CD8-positive, alpha-beta memory T cell (primary cell): Measurements from ENCODE around the gene RFPL3. TPM values are rescaled to one million over a fixed set of nuclear protein-coding genes. Genes with fewer than 3 reads are reported as not detected.

Experiments
- CTCF ChIA-PET: fragments of 350-600 bp; sonication (Branson Sonifier 250); formaldehyde crosslinking; loops from one replicate; lab custom pipeline; 2021; ENCODE audit warnings: antibody characterized with exemption; lab: Charles Lee
- POLR2A ChIA-PET: fragments of 350-600 bp; sonication (Branson Sonifier 250); formaldehyde crosslinking; loops from one replicate; lab custom pipeline; 2021; ENCODE audit warnings: antibody characterized with exemption; lab: Charles Lee
- DNase-seq, 5 donors: peaks; one replicate each; pipeline versions ENCODE4 v3.0.0 to v3.0.0-alpha.2; 2020 to 2022; ENCODE audit warnings: mixed read lengths in 1 of 5
- H3K27ac ChIP-seq: one replicate; pipeline ENCODE4 v1.7.0; 2013; ENCODE audit warnings: low read depth, mild to moderate bottlenecking, low read length, moderate library complexity
- H3K27me3 ChIP-seq: 2 replicates; pipeline ENCODE4 v1.7.0; 2013; ENCODE audit warnings: low read length, mild to moderate bottlenecking; ENCODE audit not compliant: insufficient read depth, poor library complexity, severe bottlenecking
- H3K36me3 ChIP-seq: 2 replicates; pipeline ENCODE4 v1.7.0; 2013; ENCODE audit warnings: mild to moderate bottlenecking, low read length, moderate library complexity; ENCODE audit not compliant: insufficient read depth
- H3K4me1 ChIP-seq: 2 replicates; pipeline ENCODE4 v1.7.0; 2013; ENCODE audit warnings: mild to moderate bottlenecking, low read length, moderate library complexity; ENCODE audit not compliant: insufficient read depth
- H3K4me3 ChIP-seq: 2 replicates; pipeline ENCODE4 v1.7.0; 2013; ENCODE audit warnings: mild to moderate bottlenecking, low read length
- H3K9me3 ChIP-seq: 2 replicates; pipeline ENCODE4 v1.7.0; 2013; ENCODE audit warnings: mild to moderate bottlenecking, low read length
- H3K27ac Mint-ChIP-seq, 8 donors: one replicate each; pipeline ENCODE4 v1.8.0; 2020 to 2021; ENCODE audit warnings: mixed read lengths in 8 of 8, mild to moderate bottlenecking in 6 of 8, inconsistent platforms in 3 of 8, moderate library complexity in 3 of 8
- H3K27me3 Mint-ChIP-seq, 2 donors: one replicate each; pipeline ENCODE4 v1.8.0; 2020 to 2021; ENCODE audit warnings: mixed read lengths in 2 of 2, mild to moderate bottlenecking in 1 of 2, moderate library complexity in 1 of 2
- H3K36me3 Mint-ChIP-seq, 3 donors: one replicate each; pipeline ENCODE4 v1.8.0; 2020 to 2021; ENCODE audit warnings: mixed read lengths in 3 of 3, inconsistent platforms in 1 of 3, mild to moderate bottlenecking in 1 of 3
- H3K4me1 Mint-ChIP-seq, 3 donors: one replicate each; pipeline ENCODE4 v1.8.0; 2020 to 2021; ENCODE audit warnings: mixed read lengths in 3 of 3, inconsistent platforms in 1 of 3, mild to moderate bottlenecking in 1 of 3
- H3K4me3 Mint-ChIP-seq, 7 donors: one replicate each; pipeline ENCODE4 v1.8.0; 2020 to 2021; ENCODE audit warnings: mixed read lengths in 7 of 7, mild to moderate bottlenecking in 6 of 7, moderate library complexity in 4 of 7, inconsistent platforms in 2 of 7
- H3K9me3 Mint-ChIP-seq, 5 donors: one replicate each; pipeline ENCODE4 v1.8.0; 2020 to 2022; ENCODE audit warnings: mixed read lengths in 5 of 5, mild to moderate bottlenecking in 3 of 5, moderate library complexity in 2 of 5, inconsistent platforms in 1 of 5
- polyA plus RNA-seq: library from polyadenylated mRNA; unstranded; fragments of 300-500 nt; fragmentation: Illumina TruSeq; gene quantifications from one replicate; pipeline ENCODE4 v1.2.3, GENCODE V29; 2021
- total RNA-seq, 2 experiments: library from RNA; stranded (reverse); gene quantifications; one replicate each; pipeline ENCODE4 v1.2.3, GENCODE V29; 2021

RFPL3 gene
- total and polyA plus RNA-seq, 3 experiments from 2014 or later, result not detected

DNA sequence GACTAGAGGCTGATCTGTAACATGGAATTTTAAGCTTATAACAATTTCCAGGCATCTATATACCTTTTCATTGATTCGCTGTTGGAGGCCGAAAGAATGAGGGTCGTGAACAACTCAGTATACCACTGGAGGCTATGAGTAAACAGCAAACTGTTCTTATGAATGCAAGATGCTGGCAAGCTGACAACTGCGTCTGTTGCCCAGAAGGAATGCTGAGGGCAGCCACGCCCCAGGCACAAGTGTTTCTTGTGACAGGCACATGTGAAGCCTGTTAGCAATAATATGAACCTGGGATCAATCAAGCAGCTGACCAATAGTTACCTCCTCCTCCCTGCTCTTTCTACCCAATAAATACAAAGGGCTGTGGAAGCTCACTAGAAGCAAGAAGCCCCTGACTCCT is 39.1 kb downstream of the RFPL3 start:
- Histone ChIP-seq H3K9me3 (no peaks in the 10 kb centered on the region), H3K36me3 (peaks cover 65% of the 10 kb centered on the region), H3K4me3 (no peak overlapping the region), H3K27me3 (no peaks in the 10 kb centered on the region), H3K4me1 (no peaks in the 10 kb centered on the region), H3K27ac (no peak overlapping the region)
- CTCF ChIA-PET, result no interaction called here
- POLR2A ChIA-PET, result no interaction called here
- Mint-ChIP-seq H3K27me3 (no peaks in the 10 kb centered on the region), H3K9me3 (no peaks in the 10 kb centered on the region), H3K36me3 (peaks cover 8 to 96% (median 38%) of the 10 kb centered on the region in 3 donors), H3K27ac (peak overlapping the region in 1 of 8 donors; percentile 13), H3K4me3 (no peak overlapping the region), H3K4me1 (no peaks in the 10 kb centered on the region)
- DNase-seq, result no peak

- H3K4me1 Mint-ChIP-seq, result no peaks in the 10 kb centered on the region
- POLR2A ChIA-PET, result no interaction called here
- H3K9me3 ChIP-seq, result no peaks in the 10 kb centered on the region
- no peaks in the 10 kb centered on the region for H3K4me1 ChIP-seq
- H3K27me3 ChIP-seq, result no peaks in the 10 kb centered on the region
- peaks cover 48% of the 10 kb centered on the region for H3K36me3 ChIP-seq
- DNase-seq, result no peak
- peaks cover 0 to 90% (median 21%) of the 10 kb centered on the region in 3 donors for H3K36me3 Mint-ChIP-seq
- H3K27ac ChIP-seq, result no peak overlapping the region
- CTCF ChIA-PET, result no interaction called here
- no peak overlapping the region for H3K4me3 Mint-ChIP-seq
- peak overlapping the region in 2 of 8 donors; percentile 12 to 37 for H3K27ac Mint-ChIP-seq
- no peaks in the 10 kb centered on the region for H3K27me3 Mint-ChIP-seq
- no peak overlapping the region for H3K4me3 ChIP-seq
- no peaks in the 10 kb centered on the region for H3K9me3 Mint-ChIP-seq
These were observed 43.8 kb downstream of the RFPL3 start for GRCh38 chr22:32401486-32401885.

DNA sequence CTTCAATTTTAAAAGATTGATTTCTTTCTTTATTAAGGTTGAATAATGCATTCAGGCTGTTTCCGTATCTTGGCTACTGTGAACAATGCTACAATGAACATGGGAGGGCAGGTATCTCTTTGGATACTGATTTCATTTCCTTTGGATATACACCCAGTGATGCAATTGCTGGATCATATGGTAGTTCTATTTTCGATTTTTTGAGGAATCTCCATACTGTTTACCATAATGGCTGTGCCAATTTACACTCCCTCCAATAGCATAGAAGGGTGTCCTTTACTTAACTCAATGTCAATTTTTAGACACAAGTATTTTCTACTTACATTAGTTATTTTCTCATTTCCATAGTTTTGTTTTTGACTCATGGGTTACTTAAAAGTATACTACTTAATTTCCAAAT is 46.4 kb downstream of the RFPL3 start:
- H3K4me3 Mint-ChIP-seq, result no peak overlapping the region
- H3K4me1 Mint-ChIP-seq, result peaks cover 9 to 20% (median 12%) of the 10 kb centered on the region in 3 donors
- peaks cover 0 to 92% (median 27%) of the 10 kb centered on the region in 3 donors for H3K36me3 Mint-ChIP-seq
- ChIA-PET POLR2A (no interaction called here), CTCF (no interaction called here)
- no peaks in the 10 kb centered on the region for H3K9me3 Mint-ChIP-seq
- no peak overlapping the region for H3K4me3 ChIP-seq
- no peak overlapping the region for H3K27ac ChIP-seq
- no peaks in the 10 kb centered on the region for H3K27me3 Mint-ChIP-seq
- no peaks in the 10 kb centered on the region for H3K9me3 ChIP-seq
- H3K4me1 ChIP-seq, result no peaks in the 10 kb centered on the region
- DNase-seq, result no peak
- H3K27ac Mint-ChIP-seq, result no peak overlapping the region
- H3K27me3 ChIP-seq, result no peaks in the 10 kb centered on the region
- peaks cover 53% of the 10 kb centered on the region for H3K36me3 ChIP-seq

- Mint-ChIP-seq H3K4me3 (no peak overlapping the region), H3K27me3 (no peaks in the 10 kb centered on the region), H3K4me1 (peaks cover 34 to 48% (median 42%) of the 10 kb centered on the region in 3 donors), H3K9me3 (no peaks in the 10 kb centered on the region), H3K36me3 (peaks cover 0 to 80% (median 17%) of the 10 kb centered on the region in 3 donors), H3K27ac (peak overlapping the region in 3 of 8 donors; percentile 6 to 79 (median 25))
- Histone ChIP-seq H3K4me3 (no peak overlapping the region), H3K9me3 (no peaks in the 10 kb centered on the region), H3K4me1 (peaks cover 16% of the 10 kb centered on the region), H3K36me3 (peaks cover 27% of the 10 kb centered on the region), H3K27ac (no peak overlapping the region), H3K27me3 (no peaks in the 10 kb centered on the region)
- DNase-seq, result no peak
- ChIA-PET POLR2A (no interaction called here), CTCF (no interaction called here)
These were observed 49.6 kb downstream of the RFPL3 start for GRCh38 chr22:32407312-32407711.

DNA sequence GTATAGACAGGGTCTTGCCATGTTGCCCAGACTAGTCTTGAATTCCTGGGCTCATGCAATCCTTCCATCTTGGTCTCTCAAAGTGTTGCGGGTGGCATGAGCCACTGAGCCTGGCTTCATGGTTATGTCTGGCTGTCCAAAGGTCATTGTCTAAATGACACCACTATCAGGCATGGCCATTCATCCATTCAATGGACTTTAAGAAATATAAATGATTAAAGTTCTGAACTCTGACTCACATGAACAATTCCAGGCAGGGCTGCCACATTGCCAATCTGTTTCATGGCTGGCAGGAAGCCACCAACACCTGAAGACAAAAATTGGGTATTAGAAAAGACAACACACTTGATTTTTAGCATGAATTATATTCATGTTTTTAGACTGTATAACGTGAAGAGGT is 50.3 kb downstream of the RFPL3 start:
- H3K27me3 Mint-ChIP-seq, result no peaks in the 10 kb centered on the region
- no peak overlapping the region for H3K4me3 Mint-ChIP-seq
- ChIA-PET CTCF (no interaction called here), POLR2A (no interaction called here)
- H3K36me3 ChIP-seq, result peaks cover 27% of the 10 kb centered on the region
- no peaks in the 10 kb centered on the region for H3K9me3 ChIP-seq
- no peak overlapping the region for H3K4me3 ChIP-seq
- peak overlapping the region in 1 of 8 donors; percentile 61 for H3K27ac Mint-ChIP-seq
- peaks cover 22% of the 10 kb centered on the region for H3K4me1 ChIP-seq
- no peak overlapping the region for H3K27ac ChIP-seq
- H3K9me3 Mint-ChIP-seq, result no peaks in the 10 kb centered on the region
- H3K36me3 Mint-ChIP-seq, result peaks cover 0 to 75% (median 17%) of the 10 kb centered on the region in 3 donors
- no peak for DNase-seq
- peaks cover 41 to 55% (median 49%) of the 10 kb centered on the region in 3 donors for H3K4me1 Mint-ChIP-seq
- H3K27me3 ChIP-seq, result no peaks in the 10 kb centered on the region

DNA sequence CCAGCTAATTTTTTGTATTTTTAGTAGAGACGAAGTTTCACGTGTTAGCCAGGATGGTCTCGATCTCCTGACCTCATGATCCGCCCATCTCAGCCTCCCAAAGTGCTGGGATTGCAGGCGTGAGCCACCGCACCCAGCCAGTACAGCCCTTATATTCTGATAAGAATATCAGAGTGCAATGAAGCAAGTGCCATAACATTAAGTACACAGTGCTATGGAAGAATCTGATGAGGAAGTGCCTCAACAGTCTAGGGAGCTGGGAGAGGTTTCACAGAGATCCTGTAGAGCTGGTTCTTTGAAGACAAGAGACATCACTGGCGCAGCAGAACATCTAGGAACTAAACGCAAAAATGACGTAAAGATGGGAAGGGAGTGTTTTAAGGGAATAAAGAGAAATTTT is 52.3 kb downstream of the RFPL3 start:
- Mint-ChIP-seq H3K27ac (peak overlapping the region; percentile 1 to 95 (median 40)), H3K36me3 (peaks cover 0 to 58% (median 15%) of the 10 kb centered on the region in 3 donors), H3K27me3 (no peaks in the 10 kb centered on the region), H3K4me3 (peak overlapping the region; percentile 95 to 100 (median 98)), H3K4me1 (peaks cover 44 to 61% (median 52%) of the 10 kb centered on the region in 3 donors), H3K9me3 (no peaks in the 10 kb centered on the region)
- H3K36me3 ChIP-seq, result peaks cover 24% of the 10 kb centered on the region
- no peaks in the 10 kb centered on the region for H3K9me3 ChIP-seq
- H3K27me3 ChIP-seq, result no peaks in the 10 kb centered on the region
- H3K27ac ChIP-seq, result no peak overlapping the region
- ChIA-PET CTCF (interaction anchor here (1.5 kb wide), 1 partner anchor 21 kb away, joined by 3 read pairs; no protein-coding TSS in a partner anchor), POLR2A (no interaction called here)
- DNase-seq, result no peak
- H3K4me3 ChIP-seq, result no peak overlapping the region
- H3K4me1 ChIP-seq, result peaks cover 22% of the 10 kb centered on the region

GRCh38 chr22:32410459-32410858 is 52.8 kb downstream of the RFPL3 start:
- no peak for DNase-seq
- H3K27ac ChIP-seq, result no peak overlapping the region
- peak overlapping the region in 5 of 8 donors; percentile 1 to 95 (median 47) for H3K27ac Mint-ChIP-seq
- H3K27me3 ChIP-seq, result no peaks in the 10 kb centered on the region
- CTCF ChIA-PET, result no interaction called here
- H3K4me1 Mint-ChIP-seq, result peaks cover 44 to 61% (median 52%) of the 10 kb centered on the region in 3 donors
- H3K36me3 ChIP-seq, result peaks cover 20% of the 10 kb centered on the region
- H3K4me1 ChIP-seq, result peaks cover 22% of the 10 kb centered on the region
- H3K9me3 Mint-ChIP-seq, result no peaks in the 10 kb centered on the region
- H3K9me3 ChIP-seq, result no peaks in the 10 kb centered on the region
- no peaks in the 10 kb centered on the region for H3K27me3 Mint-ChIP-seq
- peaks cover 0 to 54% (median 15%) of the 10 kb centered on the region in 3 donors for H3K36me3 Mint-ChIP-seq
- peak overlapping the region; percentile 95 to 100 (median 98) for H3K4me3 Mint-ChIP-seq
- H3K4me3 ChIP-seq, result peak overlapping the region; percentile 86
- POLR2A ChIA-PET, result no interaction called here
